GM21515 (cell line): Measurements from ENCODE around the gene TNFSF10.
A peak's percentile ranks its signal among the peaks of the same experiment; 100 is the strongest.
"Not testable (repeated sequence)": the region's sequence is repeated elsewhere in the genome, so short reads cannot be mapped to it uniquely, and the experiment has no call there.

ENCODE experiments used
- ATAC-seq: cut with Tn5 transposase; IDR thresholded peaks from one replicate; pipeline ENCODE4 v1.9.1; 2021; ENCODE audit not compliant: unreplicated experiment

TNFSF10 gene

DNA sequence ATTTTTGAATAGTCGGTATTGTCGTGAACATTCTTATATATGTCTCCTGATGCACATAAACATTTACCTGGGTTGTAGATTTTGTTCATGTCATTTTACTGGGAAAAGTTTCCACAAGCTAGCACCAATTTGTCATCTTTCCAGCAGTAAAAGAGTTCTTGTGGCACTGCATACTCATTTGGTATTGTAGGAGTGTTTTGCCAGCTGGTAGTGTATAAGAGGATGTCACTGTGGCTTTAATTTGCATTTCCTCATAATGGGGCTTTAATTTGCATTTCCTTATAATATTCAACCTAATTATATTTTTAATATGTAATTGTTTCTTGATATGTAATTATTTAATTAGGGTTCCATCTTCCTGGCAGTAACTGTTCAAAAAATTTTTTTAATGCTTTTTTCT lies 21.2 kb upstream of the TNFSF10 start:
- no peak for ATAC-seq

DNA sequence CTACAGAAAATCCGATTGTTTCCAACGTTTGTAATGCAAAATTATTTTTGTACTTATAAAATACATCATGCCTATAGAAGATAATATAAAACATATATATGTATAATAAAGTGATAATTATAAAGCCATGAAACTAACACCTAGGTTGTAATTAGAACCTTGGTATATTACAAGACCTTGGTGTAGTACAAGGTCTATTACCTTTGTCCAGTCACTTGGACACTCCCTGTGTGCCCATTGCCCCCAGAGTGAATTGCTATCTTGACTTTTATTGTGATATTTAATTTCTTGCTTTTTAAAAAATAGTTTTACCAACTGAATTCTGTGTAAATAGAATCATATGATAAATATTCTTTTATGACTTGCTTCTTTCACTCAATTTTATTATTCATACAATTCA lies 20.7 kb upstream of the TNFSF10 start:
- ATAC-seq: no peak

DNA sequence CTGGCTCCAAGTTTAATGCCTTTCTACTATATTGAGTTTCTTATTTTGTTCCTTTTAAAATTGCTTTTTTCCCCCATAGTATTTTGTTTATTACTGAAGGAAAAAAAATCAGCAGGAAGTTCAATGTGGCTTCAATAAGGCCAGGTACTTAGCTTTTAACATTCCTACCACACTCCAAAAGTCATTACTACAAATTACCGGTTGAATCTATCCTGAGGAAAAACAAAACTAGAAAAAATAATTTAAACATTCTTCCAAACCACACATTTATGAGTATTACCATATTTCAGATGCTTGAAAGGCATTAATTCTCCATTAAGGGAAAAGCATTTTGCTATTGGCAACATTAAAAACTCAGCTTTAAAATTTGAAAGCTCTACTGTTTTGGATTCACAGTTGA lies 20.2 kb upstream of the TNFSF10 start:
- ATAC-seq: no peak

DNA sequence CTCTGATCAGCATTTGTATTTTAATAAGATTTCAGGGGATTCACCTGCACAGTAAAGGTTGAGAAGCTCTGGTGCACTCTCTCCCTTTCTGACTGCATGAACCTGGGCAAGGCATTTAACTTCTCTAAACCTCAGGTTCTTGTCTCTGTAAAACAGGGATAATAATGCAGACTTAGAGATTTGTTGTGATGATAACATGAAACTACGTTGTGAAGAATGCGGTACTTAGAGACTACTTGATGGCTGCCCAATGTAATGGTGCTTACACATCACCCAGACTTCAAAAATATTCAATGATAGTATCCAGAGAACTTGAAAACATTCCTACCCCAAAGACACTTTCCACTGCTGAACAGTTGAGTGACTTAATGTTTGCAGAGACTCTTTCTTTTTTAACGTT lies 19.8 kb upstream of the TNFSF10 start:
- no peak for ATAC-seq

DNA sequence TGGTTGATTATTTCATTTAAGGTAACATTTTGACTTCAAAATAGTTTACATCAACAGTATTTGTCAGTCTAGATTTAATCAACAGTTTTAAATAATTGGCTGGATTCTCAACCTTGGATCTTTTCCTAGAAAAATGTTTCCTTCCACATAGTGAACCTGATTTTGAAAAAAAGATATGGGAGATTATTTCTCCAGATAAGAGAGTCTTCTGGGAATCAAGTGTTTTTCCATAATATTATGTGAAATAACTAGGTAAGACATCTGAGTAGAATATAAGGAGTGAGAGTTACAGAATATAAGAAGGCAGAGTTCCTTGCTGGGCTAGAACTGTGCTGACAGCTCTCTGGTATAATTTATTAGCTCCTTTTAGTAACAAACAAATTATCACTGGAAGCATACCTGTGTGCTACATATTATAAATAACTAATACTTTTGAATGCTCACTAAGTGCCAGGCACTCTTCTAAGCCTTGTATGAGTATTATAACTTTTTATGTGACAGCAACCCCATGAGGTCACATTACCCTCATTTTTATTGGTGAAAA lies 18.8 kb upstream of the TNFSF10 start:
- no peak for ATAC-seq

DNA sequence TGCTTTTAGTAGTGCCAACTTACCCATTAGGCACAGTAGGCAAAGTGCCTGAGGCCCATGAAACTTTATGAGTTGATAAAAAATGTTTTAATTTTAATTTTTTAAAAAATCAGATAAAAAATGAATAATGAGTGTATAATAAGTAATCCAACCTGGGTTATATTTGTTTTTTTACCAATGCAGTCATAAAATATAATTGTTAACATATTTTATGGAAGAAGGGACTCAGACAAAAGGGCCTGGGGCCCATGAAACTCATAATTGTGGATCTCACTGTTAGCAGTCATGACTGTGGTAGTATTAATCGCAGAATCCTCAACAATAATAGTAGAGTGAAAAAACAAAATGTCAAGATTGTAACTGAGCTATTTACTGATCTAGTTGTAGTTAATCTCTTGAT lies 16.8 kb upstream of the TNFSF10 start:
- ATAC-seq: no peak

DNA sequence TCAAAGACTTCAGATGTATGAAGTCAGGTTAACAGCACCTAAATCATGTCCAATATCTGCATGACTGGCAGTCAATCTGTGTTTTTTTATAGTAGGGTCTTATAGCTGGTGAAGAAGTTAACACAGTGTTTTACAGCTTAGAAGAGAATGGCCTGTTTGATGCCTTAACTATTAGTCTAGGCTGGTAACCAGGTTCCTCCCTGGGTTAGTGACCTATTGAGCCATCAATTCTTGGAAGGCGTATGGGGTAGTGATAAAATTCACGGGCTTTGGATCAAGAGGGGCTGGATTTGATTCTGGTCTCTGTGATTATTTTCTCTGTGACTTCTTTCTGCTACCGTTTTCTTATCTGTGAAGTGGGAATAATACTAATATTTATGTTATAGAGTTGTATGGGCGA lies 16.0 kb upstream of the TNFSF10 start:
- ATAC-seq: no peak

DNA sequence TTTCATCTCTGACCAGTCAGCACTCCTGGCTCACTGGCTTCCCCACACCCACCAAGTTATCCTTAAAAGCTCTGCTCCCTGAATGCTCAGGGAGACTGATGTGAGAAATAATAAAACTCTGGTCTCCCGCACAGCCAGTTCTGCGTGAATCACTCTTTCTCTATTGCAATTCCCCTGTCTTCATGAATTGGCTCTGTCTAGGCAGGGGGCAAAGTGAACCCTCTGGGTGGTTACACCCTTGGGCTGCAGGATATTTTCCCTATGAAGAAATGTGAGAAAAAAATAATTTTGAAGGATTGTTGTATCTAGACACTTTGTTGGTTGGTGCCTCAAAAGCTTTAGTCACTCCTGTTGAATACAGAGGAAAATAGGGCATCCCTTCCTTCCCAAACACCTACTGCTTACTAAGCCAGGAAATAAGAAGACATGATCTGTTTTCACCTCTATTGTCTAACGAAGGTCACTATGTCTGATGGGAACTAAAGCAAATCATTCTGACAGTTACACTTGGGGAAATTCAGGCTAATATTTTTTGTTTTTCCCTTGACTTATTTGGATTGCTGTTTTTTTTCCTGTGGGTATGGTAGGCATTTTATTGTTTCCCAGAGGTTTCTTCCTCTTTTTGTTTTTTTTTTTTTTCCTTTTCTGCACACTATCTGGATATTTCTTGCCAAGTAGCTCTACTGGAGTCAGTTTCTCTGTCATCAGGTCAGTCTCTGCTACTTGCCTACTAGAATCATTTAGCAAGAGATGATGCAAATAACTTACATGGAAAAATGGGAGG lies 15.3 kb upstream of the TNFSF10 start:
- no peak for ATAC-seq

DNA sequence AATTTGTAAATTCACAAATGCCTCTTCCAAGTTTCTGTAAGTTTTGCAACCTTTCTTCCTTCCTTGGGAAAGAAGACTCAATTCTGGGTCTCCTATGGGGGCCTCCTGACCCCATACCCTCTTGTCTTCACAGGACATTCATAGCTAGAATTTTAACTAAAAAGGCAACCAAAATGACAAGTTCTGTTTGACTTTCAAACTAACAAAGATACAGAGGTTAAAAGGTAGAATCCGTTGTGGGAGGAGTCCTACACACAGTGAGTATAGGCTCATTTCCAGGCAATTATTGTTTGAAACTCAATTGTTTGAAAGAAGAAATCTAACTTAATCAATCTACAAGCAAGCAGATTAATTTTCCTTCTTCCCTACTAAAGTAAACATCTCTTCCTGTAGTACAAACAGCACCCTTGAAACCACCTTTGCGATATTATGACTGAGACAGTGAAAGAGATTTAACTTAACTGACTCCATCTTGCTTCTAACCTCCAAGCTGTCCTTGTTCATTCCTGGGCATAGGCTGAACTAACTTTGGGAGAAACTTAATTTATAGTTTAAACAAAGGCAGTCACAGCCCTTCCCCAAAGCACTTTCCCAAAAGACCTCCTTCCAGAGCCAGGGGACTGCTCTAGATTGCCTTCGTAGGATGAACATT lies 14.4 kb upstream of the TNFSF10 start:
- no peak for ATAC-seq

DNA sequence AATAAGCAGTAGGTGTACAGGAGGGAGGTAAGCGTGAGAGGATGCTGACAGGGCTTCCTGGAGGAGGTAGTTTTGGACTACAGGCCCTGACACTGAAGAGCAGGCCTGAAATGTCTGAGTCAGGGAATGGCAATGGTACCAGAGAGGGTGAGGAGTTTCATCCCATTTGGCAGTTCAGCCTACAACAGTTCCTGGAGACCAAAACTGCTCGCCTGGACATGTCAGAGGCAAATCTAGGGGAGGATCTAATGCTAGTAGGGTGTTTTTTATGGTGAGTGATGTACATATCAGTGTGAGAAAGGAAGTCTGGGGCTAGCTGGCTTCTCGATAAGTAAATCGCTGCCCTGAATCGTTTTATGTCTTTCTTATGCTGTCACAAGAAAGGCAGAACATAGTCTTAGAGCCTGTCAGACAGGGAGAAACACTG lies 13.8 kb upstream of the TNFSF10 start:
- no peak for ATAC-seq

DNA sequence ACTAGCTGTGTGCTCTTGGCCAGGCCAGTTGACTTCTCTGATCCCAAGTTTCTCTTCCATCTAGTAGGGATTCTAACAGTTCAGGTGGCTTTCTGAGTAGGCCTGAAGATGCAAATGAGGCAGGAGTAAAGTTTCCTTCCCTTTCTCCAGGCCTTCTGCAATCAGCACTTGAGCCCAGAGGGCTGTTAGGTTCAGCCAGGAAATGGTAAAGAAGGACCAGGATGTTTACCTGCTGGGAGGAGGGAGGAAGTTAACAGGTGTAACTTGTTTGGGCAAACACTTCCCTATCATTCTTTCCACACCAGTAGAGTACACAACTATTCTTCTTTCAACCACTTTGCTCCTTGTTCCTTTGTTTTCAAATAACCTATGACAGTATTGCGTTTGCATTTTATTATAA lies 13.3 kb upstream of the TNFSF10 start:
- ATAC-seq: no peak

DNA sequence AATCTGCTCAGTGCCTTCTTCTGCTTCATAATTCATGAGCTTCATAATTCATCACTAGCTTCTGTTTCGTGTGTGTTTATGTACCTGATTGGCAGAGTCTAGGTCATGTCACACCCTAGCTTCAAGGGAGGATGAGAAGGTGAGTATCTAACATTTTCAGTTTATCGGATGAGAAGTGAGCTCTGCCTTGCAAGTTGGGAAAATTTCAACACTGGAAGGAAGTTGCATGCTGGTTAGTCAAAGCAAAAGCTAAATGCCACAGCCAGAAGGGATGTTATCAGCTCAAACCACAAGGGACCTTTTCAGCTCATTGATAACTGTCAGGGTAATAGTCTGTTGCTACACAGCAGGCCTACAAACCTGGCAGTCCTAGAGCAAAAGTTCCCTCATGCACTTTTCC lies 7.3 kb upstream of the TNFSF10 start:
- no peak for ATAC-seq

DNA sequence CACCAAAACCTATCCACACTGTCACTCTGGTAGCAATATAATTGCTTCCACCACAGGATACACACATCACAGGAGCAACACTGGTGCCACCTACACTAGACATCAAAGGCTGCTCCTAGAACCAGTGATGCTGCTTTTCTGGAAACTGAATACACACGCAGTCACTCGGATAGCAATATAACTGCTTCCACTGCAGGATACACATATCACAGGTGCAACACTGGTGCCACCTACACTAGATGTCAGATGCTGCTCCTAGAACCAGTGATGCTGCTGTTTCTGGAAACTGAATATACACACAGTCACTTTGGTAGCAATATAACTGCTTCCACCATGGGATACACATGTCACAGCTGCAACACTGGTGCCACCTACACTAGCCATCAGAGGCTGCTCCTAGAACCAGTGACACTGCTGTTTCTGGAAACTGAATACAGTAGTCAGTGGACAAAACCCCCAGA lies 6.9 kb upstream of the TNFSF10 start:
- ATAC-seq: no peak

DNA sequence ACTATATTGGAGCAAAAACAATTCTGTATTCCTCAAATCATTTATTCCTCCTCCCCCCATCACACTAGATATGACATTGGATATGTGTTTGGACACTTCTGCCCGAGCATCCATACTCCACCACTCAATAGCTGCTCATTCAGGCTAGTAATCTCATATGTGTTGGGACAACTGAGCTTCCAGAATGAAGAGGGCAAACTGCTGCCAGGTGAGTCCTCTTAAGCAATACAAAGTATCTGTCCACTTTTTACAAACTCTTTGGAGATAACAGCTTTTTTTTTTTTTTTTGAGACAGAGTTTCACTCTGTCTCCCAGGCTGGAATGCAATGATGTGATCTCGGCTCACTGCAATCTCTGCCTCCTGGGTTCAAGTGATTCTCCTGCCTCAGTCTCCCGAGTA lies 5.4 kb upstream of the TNFSF10 start:
- no peak for ATAC-seq

DNA sequence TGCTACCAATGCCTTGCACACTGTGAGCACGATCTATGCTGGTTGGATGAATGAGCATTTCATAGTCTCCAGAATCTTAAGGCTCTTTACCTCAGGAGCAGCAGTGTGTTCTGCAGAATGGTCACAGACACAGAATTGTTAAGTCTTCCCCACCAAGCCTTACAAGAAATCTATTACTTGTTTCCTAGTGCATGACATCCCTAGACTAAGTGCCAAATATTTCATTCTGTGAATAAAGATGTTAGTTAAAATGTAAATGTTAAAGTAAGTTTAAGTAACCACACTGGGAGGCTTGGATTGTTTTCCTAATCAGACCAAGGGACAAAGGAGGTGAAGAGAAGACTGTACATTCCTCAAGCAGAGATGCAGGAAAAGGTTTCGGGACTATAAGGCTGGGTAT lies 4.1 kb upstream of the TNFSF10 start:
- no peak for ATAC-seq

DNA sequence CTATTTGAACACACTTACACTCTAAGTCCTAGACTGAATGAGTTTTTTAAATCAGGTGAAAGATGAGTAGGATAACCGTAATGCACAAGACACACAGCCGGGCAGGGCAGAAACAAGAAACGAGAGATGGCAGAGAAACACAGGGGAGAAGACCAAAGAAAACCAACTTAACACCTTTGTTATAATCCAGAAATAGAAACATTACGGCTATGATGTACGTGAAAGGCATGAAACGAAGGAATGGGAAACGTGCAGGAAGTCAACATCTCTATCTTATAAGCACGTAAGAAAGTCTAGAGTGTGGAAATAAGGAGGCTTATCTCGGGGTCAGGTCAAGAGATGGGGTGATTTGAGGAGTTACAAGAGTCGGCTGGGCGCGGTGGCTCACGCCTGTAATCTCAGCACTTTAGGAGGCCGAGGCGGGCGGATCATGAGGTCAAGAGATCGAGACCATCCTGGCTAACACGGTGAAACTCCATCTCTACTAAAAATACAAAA lies 1.9 kb upstream of the TNFSF10 start:
- ATAC-seq: no peak

DNA sequence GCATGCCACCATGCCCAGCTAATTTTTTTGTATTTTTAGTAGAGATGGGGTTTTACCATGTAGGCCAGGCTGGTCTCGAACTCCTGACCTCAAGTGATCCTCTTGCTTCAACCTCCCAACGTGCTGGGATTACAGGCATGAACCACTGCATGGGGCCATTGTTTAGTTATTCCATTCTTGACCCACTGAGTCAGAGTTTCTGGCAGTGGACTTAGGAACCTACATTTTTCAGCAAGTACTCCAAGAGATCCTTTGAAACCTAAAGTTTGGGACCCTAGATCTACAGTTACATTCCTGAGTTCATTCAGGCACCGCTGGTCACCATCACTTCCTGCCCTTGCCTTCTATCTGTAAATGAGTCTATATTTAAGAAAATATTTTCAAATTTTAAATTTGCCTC lies 1.4 kb upstream of the TNFSF10 start:
- no peak for ATAC-seq

DNA sequence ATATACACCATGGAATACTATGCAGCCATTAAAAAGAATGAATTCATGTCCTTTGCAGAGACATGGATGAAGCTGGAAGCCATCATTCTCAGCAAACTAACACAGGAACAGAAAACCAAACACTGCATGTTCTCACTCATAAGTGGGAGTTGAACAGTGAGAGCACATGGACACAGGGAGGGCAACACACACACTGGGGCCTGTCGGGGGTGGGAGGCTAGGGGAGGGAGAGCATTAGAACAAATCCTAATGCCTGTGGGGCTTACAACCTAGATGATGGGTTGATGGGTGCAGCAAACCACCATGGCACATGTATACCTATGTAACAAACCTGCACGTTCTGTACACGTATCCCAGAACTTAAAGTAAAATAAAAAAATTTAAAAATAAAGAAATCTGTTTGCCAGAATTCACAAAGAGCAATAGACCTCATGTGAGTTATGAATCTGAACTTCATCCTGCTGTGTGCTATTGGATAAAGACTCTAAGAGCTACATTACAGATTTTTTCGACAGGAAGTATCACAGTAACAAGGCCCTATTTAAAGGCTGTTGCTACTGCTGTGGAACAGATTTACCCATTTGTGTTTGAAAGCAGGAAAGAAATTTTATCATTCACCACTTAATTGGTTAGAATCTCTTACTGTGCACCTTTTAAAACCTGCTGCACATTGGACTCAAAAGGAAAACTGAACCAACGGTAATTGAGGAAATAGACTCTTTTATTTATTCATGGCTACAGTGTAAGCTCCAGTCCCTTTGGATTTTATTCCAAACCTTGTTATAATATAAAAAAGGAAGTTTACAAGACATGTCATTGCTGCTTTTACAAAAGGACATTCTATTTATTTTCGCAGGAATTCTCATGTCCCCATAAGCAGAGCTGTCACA lies 1.1 kb downstream of the TNFSF10 start:
- ATAC-seq: not testable (repeated sequence)

DNA sequence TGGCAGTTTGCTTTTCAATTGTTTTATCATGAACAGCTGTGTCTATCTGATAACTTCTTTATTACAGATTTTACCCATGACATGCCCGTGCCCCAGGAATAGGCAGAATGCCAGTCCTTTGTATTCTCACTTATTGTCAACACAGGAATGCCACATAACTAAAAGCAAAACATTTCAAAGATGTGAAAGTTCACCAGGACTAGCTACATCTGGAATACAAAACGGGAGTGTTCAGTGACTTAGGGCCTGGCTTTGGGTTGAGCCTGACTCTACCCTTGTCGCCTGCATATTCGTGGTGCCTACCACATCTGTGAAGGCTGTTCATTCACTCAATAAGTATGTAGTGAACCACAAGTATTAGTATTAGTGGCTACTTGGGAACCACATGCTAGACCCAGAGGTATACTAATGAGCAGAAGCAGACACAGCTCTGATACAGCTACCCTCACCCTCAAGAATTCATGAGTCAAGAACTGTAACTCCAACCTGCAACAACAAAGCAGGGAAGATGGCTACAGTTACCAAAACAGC lies 2.9 kb downstream of the TNFSF10 start:
- peak; percentile 45 for ATAC-seq

DNA sequence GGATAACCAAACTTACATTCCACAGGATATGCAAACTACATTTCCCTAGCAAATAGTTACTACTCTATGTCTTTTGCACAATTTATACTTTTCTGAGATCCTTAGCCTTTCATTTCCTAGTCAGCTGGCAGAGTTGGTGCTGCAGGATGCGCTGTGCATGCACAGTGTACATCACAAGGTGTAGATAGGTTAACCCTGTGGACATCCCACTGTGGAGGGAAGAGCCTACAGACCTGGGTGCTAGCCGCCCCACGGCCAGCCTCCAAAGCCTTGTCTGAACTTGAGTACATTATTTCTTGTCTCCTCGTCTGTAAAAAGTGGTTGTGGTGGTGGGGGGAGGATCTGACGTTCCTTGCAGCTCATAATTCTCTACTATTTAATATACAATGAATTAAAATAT lies 3.5 kb downstream of the TNFSF10 start:
- no peak for ATAC-seq
